HG03045 (cell line): ENCODE data around the gene ARSA.

Experiments used
- ATAC-seq: cut with Tn5 transposase; IDR thresholded peaks from one replicate; pipeline ENCODE4 v1.9.1; 2021; ENCODE audit warnings: mild to moderate bottlenecking, moderate library complexity; ENCODE audit not compliant: unreplicated experiment

ARSA gene

GRCh38 chr22:50582493-50583293, 45.3 kb downstream of the ARSA start, which contains the start of gene CHKB:
Gene CHKB (minus strand): TSS chr22:50582849. CDS start chr22:50582781, 68 bp downstream.
- ATAC-seq: peak; percentile 89

GRCh38 chr22:50581950-50582492, 45.9 kb downstream of the ARSA start:
- ATAC-seq: peak; percentile 23

GRCh38 chr22:50581031-50581949, 46.7 kb downstream of the ARSA start:
- no peak for ATAC-seq

GRCh38 chr22:50579752-50580151, 48.2 kb downstream of the ARSA start:
- no peak for ATAC-seq

GRCh38 chr22:50578776-50579310, 49.1 kb downstream of the ARSA start:
- no peak for ATAC-seq

- ATAC-seq: no peak
Observed at GRCh38 chr22:50577987-50578775, 49.8 kb downstream of the ARSA start, which contains the start of gene CPT1B. Gene CPT1B (minus strand): TSS chr22:50578427. CDS start chr22:50577915, 512 bp downstream.

- ATAC-seq: no peak
Observed at GRCh38 chr22:50577697-50577986, 50.3 kb downstream of the ARSA start.

GRCh38 chr22:50576806-50577696, 50.9 kb downstream of the ARSA start:
- ATAC-seq: no peak

GRCh38 chr22:50576070-50576469, 51.9 kb downstream of the ARSA start:
- no peak for ATAC-seq

- ATAC-seq: no peak
Observed at GRCh38 chr22:50575426-50575941, 52.5 kb downstream of the ARSA start.
